Measurements from ENCODE around the gene OLFM2.
A peak's percentile ranks its signal among the peaks of the same experiment; 100 is the strongest.
"Not testable (repeated sequence)": the region's sequence is repeated elsewhere in the genome, so short reads cannot be mapped to it uniquely, and the experiment has no call there.

Gene OLFM2

GRCh38 chr19:9827289-9828238 is 108.8 kb downstream of the OLFM2 start, which contains the start of gene UBL5:
Gene UBL5 (plus strand): TSS chr19:9827918. CDS start chr19:9828338, 420 bp downstream.
- DNase-seq, result peak; percentile 59 to 84 (median 75)

DNA sequence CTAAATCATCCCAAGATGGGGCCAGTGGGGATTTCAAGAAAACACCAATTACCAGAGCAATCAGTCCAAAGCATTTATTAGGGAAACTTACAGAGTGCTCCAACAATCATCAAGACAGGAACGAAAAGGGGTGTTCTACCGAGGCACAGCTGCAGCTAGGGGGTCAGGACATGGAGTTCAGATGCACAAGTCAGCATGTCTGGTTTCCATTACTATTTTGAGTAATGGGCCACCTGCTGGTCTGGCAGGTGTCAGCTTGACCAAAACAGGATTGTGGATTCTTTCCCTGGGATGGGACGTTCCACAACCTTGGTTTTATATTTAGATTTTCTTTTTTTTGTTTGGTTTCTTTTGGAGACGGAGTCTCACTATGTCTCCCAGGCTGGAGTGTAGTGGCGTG is 112.5 kb downstream of the OLFM2 start:
- no peak for DNase-seq

- not testable (repeated sequence) for DNase-seq
Measured at GRCh38 chr19:9820034-9820433, 116.3 kb downstream of the OLFM2 start.

DNA sequence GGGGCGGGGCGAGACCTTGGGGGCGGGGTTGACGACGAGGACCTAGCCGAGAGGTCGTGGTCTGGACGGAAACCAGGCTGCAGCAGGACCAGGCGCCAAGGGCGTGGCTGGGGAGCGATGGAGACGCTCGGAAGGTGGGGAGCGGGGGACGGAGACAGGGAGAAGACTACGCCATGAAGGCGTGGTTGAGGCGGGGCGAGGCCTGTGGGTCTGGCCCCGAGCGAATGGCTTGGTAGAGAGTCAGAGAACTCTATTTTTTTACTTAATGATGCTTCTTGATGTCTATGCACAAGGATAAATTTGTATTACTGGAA is 116.8 kb downstream of the OLFM2 start:
- DNase-seq, result no peak

GRCh38 chr19:9818734-9819595 is 117.3 kb downstream of the OLFM2 start, which contains the start of gene FBXL12:
Gene FBXL12 (minus strand): TSS chr19:9819079. CDS start chr19:9818813, 266 bp downstream.
- DNase-seq, result peak; percentile 100

DNA sequence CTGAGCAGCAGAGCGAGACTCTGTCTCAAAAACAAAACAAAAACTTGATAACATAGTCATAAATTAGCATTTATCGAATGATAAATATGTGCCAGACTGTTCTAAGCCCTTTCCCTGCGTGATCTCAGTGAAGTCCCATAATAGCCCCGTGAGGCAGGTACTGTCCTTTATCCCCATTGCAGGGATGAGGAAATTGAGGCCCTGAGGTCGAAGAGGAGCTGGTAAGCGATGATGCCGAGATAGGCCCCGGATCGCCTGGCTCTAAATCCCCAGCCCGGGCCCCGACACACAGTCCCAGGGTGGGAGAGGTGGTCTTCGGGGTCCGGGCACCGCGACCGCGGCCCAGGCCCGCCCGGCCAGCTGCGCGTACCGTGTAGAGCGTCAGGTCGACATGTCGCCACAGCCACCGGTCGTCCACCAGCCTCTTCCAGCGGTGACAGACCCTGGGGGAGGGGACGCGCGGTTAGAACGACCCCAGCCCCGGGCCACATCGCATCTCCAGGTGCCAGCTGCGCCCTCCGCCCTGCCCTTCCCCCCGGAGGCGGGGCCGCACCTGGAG is 118.1 kb downstream of the OLFM2 start:
- no peak for DNase-seq

DNA sequence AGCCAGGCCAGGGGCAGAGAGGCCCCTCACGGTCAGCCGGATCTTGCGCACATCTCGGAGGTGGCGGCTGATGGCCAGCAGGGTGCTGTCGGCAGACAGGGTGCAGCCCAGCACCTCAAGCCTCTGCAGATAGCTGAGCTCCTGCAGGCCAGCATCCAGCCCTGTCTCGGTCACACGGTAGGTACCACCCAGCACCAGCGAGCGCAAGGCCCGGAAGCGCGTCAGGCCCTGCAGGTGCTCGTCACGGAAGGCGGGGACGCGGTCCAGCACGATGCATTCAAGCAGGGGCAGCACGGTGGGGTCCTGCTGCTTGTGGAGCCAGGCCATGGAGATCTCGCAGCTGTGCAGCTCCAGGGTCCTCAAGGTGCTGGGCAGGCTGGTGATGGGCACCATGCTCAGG is 125.2 kb downstream of the OLFM2 start:
- DNase-seq, result no peak

DNA sequence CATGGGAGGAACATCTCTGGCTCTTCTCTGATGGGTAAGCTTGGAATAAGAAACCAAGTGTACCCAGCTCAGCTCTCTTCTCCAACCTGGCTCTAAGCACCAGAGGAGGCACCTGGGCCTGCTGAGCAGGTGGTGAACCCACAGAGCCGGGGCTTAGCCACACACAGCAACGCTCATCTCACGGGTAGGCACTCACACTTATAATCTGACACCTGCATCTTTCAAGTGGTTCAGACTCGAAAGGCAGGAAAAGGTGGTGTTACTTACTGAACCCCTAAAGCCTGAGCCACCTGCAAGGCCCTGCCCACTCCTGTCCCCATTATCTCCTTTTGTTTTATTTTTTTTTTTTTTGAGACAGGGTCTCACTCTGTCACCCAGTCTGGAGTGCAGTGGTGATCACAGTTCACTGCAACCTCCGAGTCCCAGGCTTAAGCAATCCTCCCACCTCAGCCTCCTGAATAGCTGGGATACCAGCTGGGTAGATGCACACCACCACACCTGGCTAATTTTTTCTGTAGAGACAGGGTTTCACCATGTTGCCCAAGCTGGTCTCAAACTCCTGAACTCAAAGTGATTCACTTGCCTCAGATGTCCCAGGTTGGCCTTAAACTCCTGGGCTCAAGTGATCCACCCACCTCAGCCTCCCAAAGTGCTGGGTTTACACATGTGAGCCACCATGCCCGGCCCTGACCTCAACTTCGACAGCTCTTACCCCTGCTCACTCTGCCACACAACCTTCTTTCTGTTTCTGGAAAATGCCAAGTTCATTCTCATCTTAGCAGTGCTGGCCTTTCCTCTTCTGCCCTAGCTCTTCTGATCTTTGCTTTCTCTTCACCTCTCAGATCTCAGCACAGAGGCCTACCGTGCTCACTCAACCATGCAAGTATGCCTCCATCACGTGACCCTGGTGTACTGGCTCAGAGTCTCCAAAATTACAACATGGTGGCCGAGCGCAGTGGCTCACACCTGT is 127.2 kb downstream of the OLFM2 start:
- DNase-seq, result peak in 1 of 4 experiments; percentile 19

GRCh38 chr19:9806803-9807202 is 129.5 kb downstream of the OLFM2 start:
- no peak for DNase-seq

All from activated naive CD4-positive, alpha-beta T cell (primary cell).